Measurements from ENCODE around the gene RAB28.

GRCh38 chr4:13492747-13493146 is 8.6 kb upstream of the RAB28 start:
- TF ChIP-seq POLR2A (IDR thresholded peaks at IDR 0.05) (no peak), CTCF (IDR thresholded peaks at IDR 0.05) (no peak)

Data from uterus (tissue), 2 donors.